RWPE2 (cell line): ENCODE measurements around the gene TRAPPC6A.

Experiments used
- ATAC-seq: fragments of 200-7000 bp; cut with Tn5 transposase; 3 replicates; pipeline ENCODE4 v1.9.1; 2021; ENCODE audit warnings: low read depth
- DNase-seq: peaks from one replicate; pipeline ENCODE4 v3.0.0-alpha.2; 2020; ENCODE audit warnings: low spot score
- H3K27ac ChIP-seq: fragments of 450-650 bp; 2 replicates; pipeline ENCODE4 v1.5.1; 2017; ENCODE audit warnings: mild to moderate bottlenecking; ENCODE audit not compliant: poor library complexity, severe bottlenecking
- H3K27me3 ChIP-seq: fragments of 250-450 bp; sonication (Bioruptor Pico); 2 replicates; pipeline ENCODE4 v1.5.1; 2021; ENCODE audit warnings: mild to moderate bottlenecking, moderate library complexity; ENCODE audit not compliant: insufficient read depth, poor library complexity, severe bottlenecking
- H3K36me3 ChIP-seq: fragments of 250-450 bp; sonication (Bioruptor Pico); 2 replicates; pipeline ENCODE4 v1.5.1; 2020; ENCODE audit warnings: low read depth, mild to moderate bottlenecking, moderate library complexity
- H3K4me1 ChIP-seq: fragments of 250-450 bp; sonication (Bioruptor Pico); 2 replicates; pipeline ENCODE4 v1.5.1; 2021; ENCODE audit warnings: mild to moderate bottlenecking, moderate library complexity; ENCODE audit not compliant: insufficient read depth, poor library complexity, severe bottlenecking
- H3K4me3 ChIP-seq: fragments of 250-450 bp; sonication (Bioruptor Pico); 2 replicates; pipeline ENCODE4 v1.5.1; 2021; ENCODE audit warnings: mild to moderate bottlenecking, moderate library complexity; ENCODE audit not compliant: severe bottlenecking
- H3K9me3 ChIP-seq: fragments of 250-450 bp; sonication (Bioruptor Pico); 2 replicates; pipeline ENCODE4 v1.5.1; 2021; ENCODE audit warnings: mild to moderate bottlenecking, moderate library complexity; ENCODE audit not compliant: severe bottlenecking
- CTCF ChIP-seq: fragments of 450-650 bp; IDR thresholded peaks from one replicate; pipeline ENCODE4 v1.5.1; 2017; ENCODE audit warnings: mild to moderate bottlenecking, moderate library complexity; ENCODE audit not compliant: poor library complexity, severe bottlenecking

Gene TRAPPC6A

GRCh38 chr19:45150180-45150579 is 27.9 kb downstream of the TRAPPC6A start:
- no peak overlapping the region for H3K4me3 ChIP-seq
- no peak for TF ChIP-seq CTCF
- H3K27me3 ChIP-seq: peaks cover 13% of the 10 kb centered on the region
- DNase-seq: no peak
- no peaks in the 10 kb centered on the region for H3K36me3 ChIP-seq
- H3K27ac ChIP-seq: no peak overlapping the region
- no peaks in the 10 kb centered on the region for H3K9me3 ChIP-seq
- H3K4me1 ChIP-seq: peaks cover 5% of the 10 kb centered on the region
- ATAC-seq: no peak

GRCh38 chr19:45149129-45149528 is 28.9 kb downstream of the TRAPPC6A start:
- H3K27ac ChIP-seq: no peak overlapping the region
- DNase-seq (no peak), ATAC-seq (no peak)
- no peaks in the 10 kb centered on the region for H3K9me3 ChIP-seq
- H3K36me3 ChIP-seq: peaks cover 3% of the 10 kb centered on the region; the same call in 1 of the 2 replicates
- peaks cover 5% of the 10 kb centered on the region for H3K4me1 ChIP-seq
- TF ChIP-seq CTCF: no peak
- peaks cover 13% of the 10 kb centered on the region for H3K27me3 ChIP-seq
- H3K4me3 ChIP-seq: no peak overlapping the region

GRCh38 chr19:45147835-45148676 is 30.0 kb downstream of the TRAPPC6A start:
- no peak for TF ChIP-seq CTCF
- Histone ChIP-seq H3K36me3 (peaks cover 4% of the 10 kb centered on the region; the same call in 1 of the 2 replicates), H3K27ac (no peak overlapping the region)

GRCh38 chr19:45146741-45147205 is 31.3 kb downstream of the TRAPPC6A start:
- TF ChIP-seq CTCF: no peak
- Histone ChIP-seq H3K9me3 (no peaks in the 10 kb centered on the region), H3K27me3 (no peaks in the 10 kb centered on the region), H3K36me3 (peaks cover 10% of the 10 kb centered on the region; the same call in 1 of the 2 replicates), H3K4me1 (peaks cover 5% of the 10 kb centered on the region), H3K27ac (no peak overlapping the region), H3K4me3 (no peak overlapping the region)
- DNase-seq: no peak
- no peak for ATAC-seq

More at GRCh38 chr19:45147835-45148676, 30.0 kb downstream of the TRAPPC6A start:
- ATAC-seq (no peak), DNase-seq (no peak)
- Histone ChIP-seq H3K9me3 (no peaks in the 10 kb centered on the region), H3K4me3 (no peak overlapping the region), H3K27me3 (peaks cover 5% of the 10 kb centered on the region), H3K4me1 (peaks cover 5% of the 10 kb centered on the region)

GRCh38 chr19:45146251-45146650 is 31.8 kb downstream of the TRAPPC6A start:
- Histone ChIP-seq H3K4me3 (no peak overlapping the region), H3K27ac (no peak overlapping the region), H3K4me1 (peaks cover 3% of the 10 kb centered on the region), H3K36me3 (peaks cover 10% of the 10 kb centered on the region; the same call in 1 of the 2 replicates), H3K27me3 (no peaks in the 10 kb centered on the region), H3K9me3 (no peaks in the 10 kb centered on the region)
- no peak for DNase-seq
- TF ChIP-seq CTCF: no peak
- no peak for ATAC-seq
